T-helper 9 cell (primary cell): ENCODE data around the gene INKA1.

Source experiments
- DNase-seq: peaks from one replicate; pipeline ENCODE4 v3.0.0-alpha.2; 2020

The INKA1 gene

GRCh38 chr3:49787182-49787464, 15.9 kb upstream of the INKA1 start:
- no peak for DNase-seq

- DNase-seq: no peak
Measured at GRCh38 chr3:49787536-49787935, 15.5 kb upstream of the INKA1 start.

GRCh38 chr3:49788056-49788455, 15.0 kb upstream of the INKA1 start:
- DNase-seq: no peak

GRCh38 chr3:49790626-49791411, 12.2 kb upstream of the INKA1 start:
- no peak for DNase-seq

GRCh38 chr3:49791571-49791970, 11.5 kb upstream of the INKA1 start:
- no peak for DNase-seq

- DNase-seq: no peak
Measured at GRCh38 chr3:49792371-49793150, 10.5 kb upstream of the INKA1 start.

GRCh38 chr3:49793486-49794085, 9.5 kb upstream of the INKA1 start:
- no peak for DNase-seq

GRCh38 chr3:49794431-49794830, 8.6 kb upstream of the INKA1 start:
- no peak for DNase-seq

GRCh38 chr3:49794926-49795905, 7.8 kb upstream of the INKA1 start:
- no peak for DNase-seq

- DNase-seq: no peak
Measured at GRCh38 chr3:49799105-49799504, 4.0 kb upstream of the INKA1 start.

GRCh38 chr3:49799761-49800160, 3.3 kb upstream of the INKA1 start, which contains the start of gene CDHR4:
TSS of gene CDHR4 (minus strand) at chr3:49799873. CDS start at chr3:49799812, 61 bp downstream.
- no peak for DNase-seq

- no peak for DNase-seq
Measured at GRCh38 chr3:49801160-49801559, 1.9 kb upstream of the INKA1 start.

- peak; percentile 52 for DNase-seq
Measured at GRCh38 chr3:49803465-49804140, 542 bp downstream of the INKA1 start.

- DNase-seq: no peak
Measured at GRCh38 chr3:49804141-49805041, 1.3 kb downstream of the INKA1 start.

GRCh38 chr3:49805367-49805782, 2.3 kb downstream of the INKA1 start:
- no peak for DNase-seq

GRCh38 chr3:49805897-49806701, 3.0 kb downstream of the INKA1 start:
- no peak for DNase-seq

GRCh38 chr3:49806850-49807249, 3.8 kb downstream of the INKA1 start:
- DNase-seq: no peak

- no peak for DNase-seq
Measured at GRCh38 chr3:49807431-49808114, 4.5 kb downstream of the INKA1 start.

GRCh38 chr3:49812916-49813496, 9.9 kb downstream of the INKA1 start:
- no peak for DNase-seq
